HepG2 (cell line): Measurements from ENCODE around the gene CIITA. TPM values are rescaled to one million over a fixed set of nuclear protein-coding genes. Genes with fewer than 3 reads are reported as not detected.

ENCODE experiments used
- ATAC-seq: fragments of 200-7000 bp; cut with Tn5 transposase; 3 replicates; pipeline ENCODE4 v1.9.1; 2020; ENCODE audit warnings: mild to moderate bottlenecking, moderate library complexity
- BruUV-seq: library from RNA; stranded (reverse); fragments of 400-500 nt; replicated peaks from 2 replicates; lab custom pipeline; 2021; lab: Mats Ljungman, UMichigan
- CTCF ChIA-PET: fragments of 300-600 bp; formaldehyde crosslinking; extraction: SDS; loops from one replicate; lab custom pipeline; 2021; ENCODE audit warnings: low total read pairs, inconsistent platforms, low intra/inter-chr PET ratio; lab: Yijun Ruan, JAX
- POLR2A ChIA-PET: fragments of 350-600 bp; sonication (Branson Sonifier 250); formaldehyde crosslinking; loops from one replicate; lab custom pipeline; 2020; ENCODE audit warnings: antibody characterized with exemption, inconsistent platforms; lab: Yijun Ruan, JAX
- DNase-seq: peaks from one replicate; pipeline ENCODE4 v3.0.0-alpha.2; 2015; ENCODE audit warnings: low spot score
- FAIRE-seq: peaks from 3 replicates; lab custom pipeline; 2011; peaks lifted over from hg19 to GRCh38; lab: Jason Lieb, UNC
- H2AFZ ChIP-seq: one replicate; pipeline ENCODE4 v1.6.1; 2011; ENCODE audit warnings: low read length, inconsistent platforms
- H3K27ac ChIP-seq: fragments of 300-600 bp; 3 replicates; pipeline ENCODE4 v1.8.0; 2011; ENCODE audit warnings: mixed run types, mild to moderate bottlenecking, mixed read lengths, low read length, inconsistent platforms; ENCODE audit not compliant: insufficient read depth; ENCODE audit errors: extremely low read length
- H3K27me3 ChIP-seq, 2 experiments: fragments of 200-600 bp in 1 of 2; 2 replicates in 1 of 2; 3 replicates in 1 of 2; pipeline versions ENCODE4 v1.6.0 to v1.8.0; 2011; ENCODE audit warnings: low read length in 2 of 2, mild to moderate bottlenecking in 2 of 2, moderate library complexity in 2 of 2, inconsistent platforms in 1 of 2; ENCODE audit not compliant: insufficient read depth in 2 of 2, control insufficient read depth in 1 of 2
- H3K36me3 ChIP-seq, 2 experiments: fragments of 200-600 bp in 1 of 2; replicated peaks in 1 of 2; 2 replicates in 1 of 2; 3 replicates in 1 of 2; pipeline versions ENCODE4 v1.5.1 to v1.8.0; 2011; ENCODE audit warnings: low read length in 2 of 2, inconsistent platforms in 1 of 2; ENCODE audit not compliant: insufficient read depth in 2 of 2, control insufficient read depth in 1 of 2
- H3K4me1 ChIP-seq: 2 replicates; pipeline ENCODE4 v1.5.1; 2012; ENCODE audit warnings: low read length, inconsistent platforms; ENCODE audit not compliant: insufficient read depth
- H3K4me2 ChIP-seq: 2 replicates; pipeline ENCODE4 v1.6.0; 2011; ENCODE audit warnings: low read depth, low read length, inconsistent platforms
- H3K4me3 ChIP-seq, 3 experiments: fragments of 200-600 bp in 1 of 3; sonication (generic), shearing (Covaris generic) in 1 of 3; replicated peaks in 1 of 3; 2 replicates each; pipeline ENCODE4 v1.5.1; 2011 to 2016; ENCODE audit warnings: low read length in 3 of 3, inconsistent platforms in 2 of 3, low read depth in 2 of 3, mild to moderate bottlenecking in 2 of 3, control low read depth in 1 of 3, mixed read lengths in 1 of 3; ENCODE audit not compliant: insufficient read depth in 1 of 3
- H3K79me2 ChIP-seq: one replicate; pipeline ENCODE4 v1.6.1; 2011; ENCODE audit warnings: low read length, inconsistent platforms; ENCODE audit not compliant: insufficient read depth
- H3K9ac ChIP-seq: 2 replicates; pipeline ENCODE4 v1.6.0; 2011; ENCODE audit warnings: mild to moderate bottlenecking, low read depth, low read length, inconsistent platforms; ENCODE audit not compliant: insufficient read depth
- H3K9me3 ChIP-seq: 2 replicates; pipeline ENCODE4 v1.5.1; 2012; ENCODE audit warnings: mild to moderate bottlenecking, low read length
- H4K20me1 ChIP-seq: 2 replicates; pipeline ENCODE4 v1.6.0; 2011; ENCODE audit warnings: inconsistent platforms, mild to moderate bottlenecking, low read length, moderate library complexity; ENCODE audit not compliant: insufficient read depth
- HOXA3 ChIP-seq: sonication (generic); formaldehyde crosslinking; IDR thresholded peaks from 2 replicates; pipeline ENCODE4 v1.5.0; 2020; ENCODE audit warnings: missing genetic modification reagents
- KLF13 ChIP-seq: sonication (generic); formaldehyde crosslinking; IDR thresholded peaks from 2 replicates; pipeline ENCODE4 v1.4.0; 2020; ENCODE audit warnings: mild to moderate bottlenecking, missing genetic modification reagents
- NR2F6 ChIP-seq, 2 experiments: IDR thresholded peaks; 2 replicates each; pipeline ENCODE4 v1.6.1; 2016; ENCODE audit warnings: antibody characterized with exemption in 1 of 2, mild to moderate bottlenecking in 1 of 2
- RELA ChIP-seq: sonication (generic); formaldehyde crosslinking; IDR thresholded peaks from 2 replicates; pipeline ENCODE4 v1.4.0; 2020; ENCODE audit warnings: missing genetic modification reagents
- TBX2 ChIP-seq: sonication (generic); formaldehyde crosslinking; IDR thresholded peaks from 2 replicates; pipeline ENCODE4 v1.5.0; 2020; ENCODE audit warnings: missing genetic modification reagents, mild to moderate bottlenecking, borderline replicate concordance
- ZBTB46 ChIP-seq: sonication (generic); formaldehyde crosslinking; IDR thresholded peaks from 2 replicates; pipeline ENCODE4 v1.4.0; 2020; ENCODE audit warnings: mild to moderate bottlenecking, missing genetic modification reagents, borderline replicate concordance
- ZMYM3 ChIP-seq: sonication (generic); formaldehyde crosslinking; IDR thresholded peaks from 2 replicates; pipeline ENCODE4 v1.5.1; 2020; ENCODE audit warnings: mild to moderate bottlenecking, missing genetic modification reagents
- ZNF788 ChIP-seq: sonication (generic); formaldehyde crosslinking; IDR thresholded peaks from 2 replicates; pipeline ENCODE4 v1.5.0; 2020; ENCODE audit warnings: mild to moderate bottlenecking, missing genetic modification reagents, borderline replicate concordance
- WGBS: methylation state at CpG from one replicate; pipeline ENCODE4 v1.1.6; 2017; ENCODE audit warnings: low lambda C conversion rate; 5-methylcytosine and 5-hydroxymethylcytosine counted together
- in situ Hi-C: cut with HindIII; loops from 2 replicates; pipeline ENCODE4 v1.10.0; 2017; ENCODE audit warnings: low pct_unique_long_range_greater_than_20kb; ENCODE audit not compliant: extremely low pct_ligation_motif_present
- intact Hi-C: fragments of 100-400 bp; cut with micrococcal nuclease; formaldehyde crosslinking; loops from one replicate; pipeline ENCODE4 v1.10.0; 2022; ENCODE audit not compliant: unreplicated experiment
- polyA plus RNA-seq, 8 experiments: library from polyadenylated mRNA; depleted of rRNA in 3 of 8; stranded (reverse) in 7 of 8; unstranded in 1 of 8; fragments of >200 nt; fragmentation: Illumina TruSeq in 4 of 8; extraction: Trizol in 4 of 8; gene quantifications; 2 replicates each; pipeline versions ENCODE4 v1.2.1 to v1.2.3, GENCODE V29; 2011 to 2016; ENCODE audit warnings: low read depth in 4 of 8, missing spikeins in 1 of 8, mixed read lengths in 1 of 8; ENCODE audit not compliant: insufficient read depth in 1 of 8
- total RNA-seq, 5 experiments: library from RNA; depleted of rRNA; stranded (reverse); fragments of >200 nt; fragmentation: Illumina TruSeq; extraction: Trizol; gene quantifications; 2 replicates each; pipeline ENCODE4 v1.2.3, GENCODE V29; 2016; ENCODE audit warnings: low read depth in 1 of 5
- TF ChIP-seq, protein P1 (sequence below): sonication (generic); formaldehyde crosslinking; IDR thresholded peaks from 2 replicates; pipeline ENCODE4 v1.4.0; 2020; ENCODE audit warnings: missing genetic modification reagents
- TF ChIP-seq, protein P2 (sequence below): sonication (generic); formaldehyde crosslinking; IDR thresholded peaks from 2 replicates; pipeline ENCODE4 v1.5.1; 2020; ENCODE audit warnings: mild to moderate bottlenecking, missing genetic modification reagents, moderate library complexity

The CIITA gene
- total and polyA plus RNA-seq, 2 of the 13 experiments (the other 11 are each of a cell fraction or from before 2014, with no cell fraction given) = 0.08 to 0.09 TPM

GRCh38 chr16:10878644-10879501 is 1.9 kb downstream of the CIITA start:
- no peak for FAIRE-seq
- intact Hi-C loops = no loop called here
- TF ChIP-seq, protein P1, sequence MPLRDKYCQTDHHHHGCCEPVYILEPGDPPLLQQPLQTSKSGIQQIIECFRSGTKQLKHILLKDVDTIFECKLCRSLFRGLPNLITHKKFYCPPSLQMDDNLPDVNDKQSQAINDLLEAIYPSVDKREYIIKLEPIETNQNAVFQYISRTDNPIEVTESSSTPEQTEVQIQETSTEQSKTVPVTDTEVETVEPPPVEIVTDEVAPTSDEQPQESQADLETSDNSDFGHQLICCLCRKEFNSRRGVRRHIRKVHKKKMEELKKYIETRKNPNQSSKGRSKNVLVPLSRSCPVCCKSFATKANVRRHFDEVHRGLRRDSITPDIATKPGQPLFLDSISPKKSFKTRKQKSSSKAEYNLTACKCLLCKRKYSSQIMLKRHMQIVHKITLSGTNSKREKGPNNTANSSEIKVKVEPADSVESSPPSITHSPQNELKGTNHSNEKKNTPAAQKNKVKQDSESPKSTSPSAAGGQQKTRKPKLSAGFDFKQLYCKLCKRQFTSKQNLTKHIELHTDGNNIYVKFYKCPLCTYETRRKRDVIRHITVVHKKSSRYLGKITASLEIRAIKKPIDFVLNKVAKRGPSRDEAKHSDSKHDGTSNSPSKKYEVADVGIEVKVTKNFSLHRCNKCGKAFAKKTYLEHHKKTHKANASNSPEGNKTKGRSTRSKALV (CRISPR knock-in tag) = peak; percentile 71; the same call in 1 of the 2 replicates
- TF ChIP-seq ZMYM3 (CRISPR knock-in tag) (peak; percentile 40; the same call in 1 of the 2 replicates), NR2F6 (IDR thresholded peaks at IDR 0.05) (no peak), NR2F6 (CRISPR knock-in tag; IDR thresholded peaks at IDR 0.05) (no peak), ZNF788 (CRISPR knock-in tag) (0 out of 2 replicates have a peak, but pooled peaks have one; percentile 22), HOXA3 (0 out of 2 replicates have a peak, but pooled peaks have one; percentile 14), ZBTB46 (0 out of 2 replicates have a peak, but pooled peaks have one; percentile 25), TBX2 (CRISPR knock-in tag) (0 out of 2 replicates have a peak, but pooled peaks have one; percentile 18), KLF13 (CRISPR knock-in tag) (no peak), RELA (no peak)
- TF ChIP-seq, protein P2, sequence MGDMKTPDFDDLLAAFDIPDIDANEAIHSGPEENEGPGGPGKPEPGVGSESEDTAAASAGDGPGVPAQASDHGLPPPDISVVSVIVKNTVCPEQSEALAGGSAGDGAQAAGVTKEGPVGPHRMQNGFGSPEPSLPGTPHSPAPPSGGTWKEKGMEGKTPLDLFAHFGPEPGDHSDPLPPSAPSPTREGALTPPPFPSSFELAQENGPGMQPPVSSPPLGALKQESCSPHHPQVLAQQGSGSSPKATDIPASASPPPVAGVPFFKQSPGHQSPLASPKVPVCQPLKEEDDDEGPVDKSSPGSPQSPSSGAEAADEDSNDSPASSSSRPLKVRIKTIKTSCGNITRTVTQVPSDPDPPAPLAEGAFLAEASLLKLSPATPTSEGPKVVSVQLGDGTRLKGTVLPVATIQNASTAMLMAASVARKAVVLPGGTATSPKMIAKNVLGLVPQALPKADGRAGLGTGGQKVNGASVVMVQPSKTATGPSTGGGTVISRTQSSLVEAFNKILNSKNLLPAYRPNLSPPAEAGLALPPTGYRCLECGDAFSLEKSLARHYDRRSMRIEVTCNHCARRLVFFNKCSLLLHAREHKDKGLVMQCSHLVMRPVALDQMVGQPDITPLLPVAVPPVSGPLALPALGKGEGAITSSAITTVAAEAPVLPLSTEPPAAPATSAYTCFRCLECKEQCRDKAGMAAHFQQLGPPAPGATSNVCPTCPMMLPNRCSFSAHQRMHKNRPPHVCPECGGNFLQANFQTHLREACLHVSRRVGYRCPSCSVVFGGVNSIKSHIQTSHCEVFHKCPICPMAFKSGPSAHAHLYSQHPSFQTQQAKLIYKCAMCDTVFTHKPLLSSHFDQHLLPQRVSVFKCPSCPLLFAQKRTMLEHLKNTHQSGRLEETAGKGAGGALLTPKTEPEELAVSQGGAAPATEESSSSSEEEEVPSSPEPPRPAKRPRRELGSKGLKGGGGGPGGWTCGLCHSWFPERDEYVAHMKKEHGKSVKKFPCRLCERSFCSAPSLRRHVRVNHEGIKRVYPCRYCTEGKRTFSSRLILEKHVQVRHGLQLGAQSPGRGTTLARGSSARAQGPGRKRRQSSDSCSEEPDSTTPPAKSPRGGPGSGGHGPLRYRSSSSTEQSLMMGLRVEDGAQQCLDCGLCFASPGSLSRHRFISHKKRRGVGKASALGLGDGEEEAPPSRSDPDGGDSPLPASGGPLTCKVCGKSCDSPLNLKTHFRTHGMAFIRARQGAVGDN (CRISPR knock-in tag) = peak; percentile 17; the same call in 1 of the 2 replicates

More at GRCh38 chr16:10878644-10879501, 1.9 kb downstream of the CIITA start:
- Histone ChIP-seq H3K27me3 (peaks cover 8 to 51% of the 10 kb centered on the region in 2 experiments; a peak in 4 of 5 replicates), H4K20me1 (no peaks in the 10 kb centered on the region), H3K36me3 (no peaks in the 10 kb centered on the region), H3K9me3 (no peaks in the 10 kb centered on the region), H3K4me2 (peak overlapping the region; percentile 58), H3K4me3 (peak overlapping the region in 1 of 3 experiments; percentile 38; a peak in 1 of 6 replicates), H2AFZ (no peak overlapping the region), H3K27ac (no peak overlapping the region), H3K79me2 (no peaks in the 10 kb centered on the region), H3K9ac (no peak overlapping the region), H3K4me1 (no peaks in the 10 kb centered on the region)
- 7% methylated on average over 45 of the region's 49 CpGs for WGBS
- ATAC-seq (peak; percentile 67), DNase-seq (no peak)
- ChIA-PET CTCF (no interaction called here), POLR2A (interaction anchor here (0.9 kb wide), 1 partner anchor 135 kb away, joined by 3 read pairs; the partner anchor contains the start of gene NUBP1)
- in situ Hi-C loops = no loop called here
- no TSS peak for BruUV-seq
